Heart left ventricle (tissue), 13 donors: Measurements from ENCODE around the gene CLCN6.

ENCODE experiments used
- POLR2A ChIP-seq, 2 donors: fragments of 450-650 bp; IDR thresholded peaks; one replicate each; pipeline ENCODE4 v1.6.1; 2017; ENCODE audit warnings: antibody characterized with exemption in 2 of 2, mild to moderate bottlenecking in 2 of 2, moderate library complexity in 2 of 2
- TF ChIP-seq, protein P1 (sequence below), 12 donors: fragments of 200-600 bp; sonication (generic) in 4 of 12; IDR thresholded peaks; one replicate each; pipeline versions ENCODE4 v1.5.0 to v1.8.0; 2018 to 2022; ENCODE audit warnings: antibody characterized with exemption in 12 of 12, mild to moderate bottlenecking in 5 of 12
- donor health status: ischemic (EF 13 %, LVEDD 7.1; RV severe dilation, severe dysfunction).
- donor health status: DM: no; HTN: yes; CAD: no.
- donor health status: DM: no; HTN: no; CAD: no.
- donor health status: ischemic (EF 25% LVEDD 6.9; RV normal size, moderate dysfunction).
- donor health status: ischemic (EF 25% LVEDD 5.7; RV mildly dilated, moderate dysfunction).
- donor health status: ischemic (EF 35%, LVEDD 5.7; RV mildly dilated, moderate dysfunction).
- donor health status: nonischemic (EF 11% LVEDD 7.7; RV severe dilation, severe dysfunction).
- donor health status: DM: yes; HTN: yes; CAD: no.
- donor health status: PGD.
- donor health status: ischemic (EF 29% LVEDD 5.4; RV normal size, mild dysfunction).
- donor health status: nonischemic (EF 23%, LVEDD 6.1; RV moderate dilation, normal function).

DNA sequence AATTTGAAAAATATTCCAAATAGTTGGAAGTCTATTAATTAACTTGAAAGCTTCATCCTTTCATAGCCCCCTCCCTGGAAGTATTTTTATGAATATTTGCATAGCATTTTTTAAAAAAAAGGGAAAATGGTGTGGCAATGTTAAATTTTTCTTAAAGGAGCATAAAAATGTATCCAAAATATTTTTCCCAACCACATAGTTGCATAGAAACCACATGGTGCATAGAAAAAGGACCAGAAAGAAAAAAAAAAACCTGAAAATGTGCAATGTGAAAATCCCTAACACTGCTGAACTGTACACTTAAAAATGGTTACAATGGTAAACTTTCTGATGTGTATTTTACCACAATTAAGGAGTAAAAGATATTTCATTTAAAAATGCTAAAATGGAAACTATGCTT is 36.0 kb upstream of the CLCN6 start:
- no peak for TF ChIP-seq POLR2A (IDR thresholded peaks at IDR 0.05)
- TF ChIP-seq, protein P1, sequence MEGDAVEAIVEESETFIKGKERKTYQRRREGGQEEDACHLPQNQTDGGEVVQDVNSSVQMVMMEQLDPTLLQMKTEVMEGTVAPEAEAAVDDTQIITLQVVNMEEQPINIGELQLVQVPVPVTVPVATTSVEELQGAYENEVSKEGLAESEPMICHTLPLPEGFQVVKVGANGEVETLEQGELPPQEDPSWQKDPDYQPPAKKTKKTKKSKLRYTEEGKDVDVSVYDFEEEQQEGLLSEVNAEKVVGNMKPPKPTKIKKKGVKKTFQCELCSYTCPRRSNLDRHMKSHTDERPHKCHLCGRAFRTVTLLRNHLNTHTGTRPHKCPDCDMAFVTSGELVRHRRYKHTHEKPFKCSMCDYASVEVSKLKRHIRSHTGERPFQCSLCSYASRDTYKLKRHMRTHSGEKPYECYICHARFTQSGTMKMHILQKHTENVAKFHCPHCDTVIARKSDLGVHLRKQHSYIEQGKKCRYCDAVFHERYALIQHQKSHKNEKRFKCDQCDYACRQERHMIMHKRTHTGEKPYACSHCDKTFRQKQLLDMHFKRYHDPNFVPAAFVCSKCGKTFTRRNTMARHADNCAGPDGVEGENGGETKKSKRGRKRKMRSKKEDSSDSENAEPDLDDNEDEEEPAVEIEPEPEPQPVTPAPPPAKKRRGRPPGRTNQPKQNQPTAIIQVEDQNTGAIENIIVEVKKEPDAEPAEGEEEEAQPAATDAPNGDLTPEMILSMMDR (IDR thresholded peaks at IDR 0.05) = no peak
